Smooth muscle cell of the pulmonary artery (primary cell): Measurements from ENCODE around the gene HIRIP3. TPM values are rescaled to one million over a fixed set of nuclear protein-coding genes. Genes with fewer than 3 reads are reported as not detected.

Source experiments
- total RNA-seq: library from RNA; depleted of rRNA; stranded (reverse); fragments of >200 nt; gene quantifications from 2 replicates; pipeline ENCODE4 v1.2.3, GENCODE V29; 2014

The HIRIP3 gene
- 5.6 and 5.9 TPM in 2 replicates for total RNA-seq

GRCh38 chr16:29995324-29995910 is at the start of gene HIRIP3:
HIRIP3 (minus strand) TSS chr16:29995617; CDS start chr16:29995605, 12 bp downstream.

GRCh38 chr16:30030841-30031413 is 35.5 kb upstream of the HIRIP3 start, which contains the start of gene TLCD3B:
TLCD3B (minus strand) TSS chr16:30031271; CDS start chr16:30030527, 744 bp downstream.

GRCh38 chr16:30022887-30023286 is 27.5 kb upstream of the HIRIP3 start, which contains the start of gene C16orf92:
C16orf92 (plus strand) TSS chr16:30023198; CDS start chr16:30023341, 143 bp downstream.

GRCh38 chr16:30010844-30011713 is 15.7 kb upstream of the HIRIP3 start, which contains the start of gene DOC2A:
DOC2A (minus strand) TSS chr16:30011027; CDS start chr16:30010222, 805 bp downstream.

GRCh38 chr16:29995911-29996765 is 721 bp upstream of the HIRIP3 start, which contains the start of gene INO80E:
INO80E (plus strand) TSS chr16:29996241; CDS start chr16:29996311, 70 bp downstream.

GRCh38 chr16:29973384-29974246 is 21.8 kb downstream of the HIRIP3 start, which contains the start of gene TAOK2:
TAOK2 (plus strand) TSS chr16:29973868; CDS start chr16:29977773, 3,905 bp downstream.

GRCh38 chr16:29961479-29962343 is 33.7 kb downstream of the HIRIP3 start, which contains the start of gene TMEM219:
TMEM219 (plus strand) TSS chr16:29962079; CDS start chr16:29963144, 1,065 bp downstream.

Other genes starting within 250 kb of the HIRIP3 start
- gene C16orf54, start 249.6 kb downstream of the HIRIP3 start, total RNA-seq, result not detected in 2 replicates
- gene ZG16, start 217.4 kb downstream of the HIRIP3 start, total RNA-seq, result not detected in 2 replicates
- gene KIF22, start 204.9 kb downstream of the HIRIP3 start, total RNA-seq, result 9.8 and 11.4 TPM in 2 replicates
- gene MAZ, start 189.1 kb downstream of the HIRIP3 start, total RNA-seq, result 166 and 199 TPM in 2 replicates
- gene PRRT2, start 183.4 kb downstream of the HIRIP3 start, total RNA-seq, result 1.2 and 1.8 TPM in 2 replicates
- 11.6 and 13.3 TPM in 2 replicates for gene PAGR1, start 179.5 kb downstream of the HIRIP3 start, total RNA-seq
- gene MVP, start 175.2 kb downstream of the HIRIP3 start, total RNA-seq, result 320 and 476 TPM in 2 replicates
- 101 and 114 TPM in 2 replicates for gene CDIPT, start 132.4 kb downstream of the HIRIP3 start, total RNA-seq
- gene SEZ6L2, start 96.1 kb downstream of the HIRIP3 start, total RNA-seq, result 65.5 and 78.6 TPM in 2 replicates
- 8.8 and 12.8 TPM in 2 replicates for gene ASPHD1, start 95.1 kb downstream of the HIRIP3 start, total RNA-seq
- 7.3 and 12.1 TPM in 2 replicates for gene KCTD13, start 69.4 kb downstream of the HIRIP3 start, total RNA-seq
- gene TMEM219, start 33.5 kb downstream of the HIRIP3 start, total RNA-seq, result 81.6 and 84.1 TPM in 2 replicates
- 57.6 and 60.2 TPM in 2 replicates for gene TAOK2, start 21.7 kb downstream of the HIRIP3 start, total RNA-seq
- 15.2 and 23.6 TPM in 2 replicates for gene INO80E, start 624 bp upstream of the HIRIP3 start, total RNA-seq
- 0.20 and 0.33 TPM in 2 replicates for gene DOC2A, start 15.4 kb upstream of the HIRIP3 start, total RNA-seq
- not detected in 2 replicates for gene C16orf92, start 27.6 kb upstream of the HIRIP3 start, total RNA-seq
- 0.10 and 0.26 TPM in 2 replicates for gene TLCD3B, start 35.7 kb upstream of the HIRIP3 start, total RNA-seq
- gene ALDOA, start 70.1 kb upstream of the HIRIP3 start, total RNA-seq, result 1,333 and 1,606 TPM in 2 replicates
- gene PPP4C, start 80.4 kb upstream of the HIRIP3 start, total RNA-seq, result 124 and 137 TPM in 2 replicates
- 0.13 and 0.20 TPM in 2 replicates for gene TBX6, start 96.3 kb upstream of the HIRIP3 start, total RNA-seq
- gene YPEL3, start 100.6 kb upstream of the HIRIP3 start, total RNA-seq, result 13.8 and 27.0 TPM in 2 replicates
- 0.76 and 1.3 TPM in 2 replicates for gene GDPD3, start 117.9 kb upstream of the HIRIP3 start, total RNA-seq
- 36.8 and 39.5 TPM in 2 replicates for gene MAPK3, start 127.6 kb upstream of the HIRIP3 start, total RNA-seq
- 0.20 and 0.33 TPM in 2 replicates for gene CORO1A, start 188.0 kb upstream of the HIRIP3 start, total RNA-seq
- gene BOLA2B, start 198.0 kb upstream of the HIRIP3 start, total RNA-seq, result 8.5 and 19.2 TPM in 2 replicates
- gene SLX1A, start 198.3 kb upstream of the HIRIP3 start, total RNA-seq, result 15.0 and 25.2 TPM in 2 replicates
- gene SULT1A3, start 203.6 kb upstream of the HIRIP3 start, total RNA-seq, result 2.2 and 4.0 TPM in 2 replicates